ENCODE results near the gene ZNF608. TPM values are rescaled to one million over a fixed set of nuclear protein-coding genes. Genes with fewer than 3 reads are reported as not detected.

Gene ZNF608
- total RNA-seq, result 100 to 1,000 TPM; 138 to 140 TPM
- polyA plus RNA-seq (2013, experiment 1 of 2), result 85.1 TPM
- polyA plus RNA-seq (2013, experiment 2 of 2), result 84.0 TPM
- long read RNA-seq, experiment 1, full-length matches to known transcripts, result 2 of 30 reads
- long read RNA-seq, experiment 1, partial matches to known transcripts, result 17 of 30 reads
- long read RNA-seq, experiment 1, other reads (novel, unspliced or antisense), result 11 of 30 reads
- long read RNA-seq, experiment 2, full-length matches to known transcripts, result 7 of 94 reads
- long read RNA-seq, experiment 2, partial matches to known transcripts, result 42 of 94 reads
- long read RNA-seq, experiment 2, other reads (novel, unspliced or antisense), result 45 of 94 reads
- long read RNA-seq, experiment 3, transcript ZNF608-205 (5 exons, 2,605 nt), result minor isoform, 36 of 112 reads
- long read RNA-seq, experiment 3, transcript ZNF608-209 (5 exons, 2,737 nt), result major isoform, 38 of 112 reads
- long read RNA-seq, experiment 3, partial matches to known transcripts, result 22 of 112 reads
- long read RNA-seq, experiment 3, other reads (novel, unspliced or antisense), result 16 of 112 reads
- long read RNA-seq, experiment 4, transcript ZNF608-209 (5 exons, 2,737 nt), result major isoform, 5 of 39 reads
- long read RNA-seq, experiment 4, partial matches to known transcripts, result 8 of 39 reads
- long read RNA-seq, experiment 4, other reads (novel, unspliced or antisense), result 26 of 39 reads

GRCh38 chr5:124745928-124746915 is at the start of gene ZNF608:
Gene ZNF608 (minus strand): TSS chr5:124746639. CDS start chr5:124744989, 1,650 bp downstream.
- TF ChIP-seq CTCF (conservative IDR thresholded peaks at IDR 0.05), result no peak
- Mint-ChIP-seq H3K9me3 (no peaks in the 10 kb centered on the region), H3K36me3 (ENCODE audit: low read depth) (no peaks in the 10 kb centered on the region), H3K27ac (peak within 1 kb of the TSS; percentile 96), H3K4me3 (no peak within 1 kb of the TSS), H3K4me1 (peaks cover 13% of the 10 kb centered on the region), H3K27me3 (ENCODE audit: insufficient read depth) (no peaks in the 10 kb centered on the region)
- Histone ChIP-seq H3K27ac (ENCODE audit: low read depth, low read length) (peak within 1 kb of the TSS; percentile 98), H3K9ac (ENCODE audit: extremely low read depth, low read length, poor library complexity, severe bottlenecking) (peak within 1 kb of the TSS; percentile 96), H3K27me3 (ENCODE audit: control insufficient read depth, insufficient read depth, low read length, poor library complexity, severe bottlenecking) (no peaks in the 10 kb centered on the region), H3K4me3 (ENCODE audit: low read length) (peak within 1 kb of the TSS; percentile 95), H3K36me3 (ENCODE audit: control insufficient read depth, insufficient read depth, low read length) (peaks cover 6% of the 10 kb centered on the region), H3K9me3 (ENCODE audit: control insufficient read depth, low read length) (peaks cover 4% of the 10 kb centered on the region), H3K4me1 (ENCODE audit: control insufficient read depth, insufficient read depth, low read length) (no peaks in the 10 kb centered on the region)
- DNase-seq, result peak; percentile 78
- 0 to 2% methylated on average over 11 to 18 of the region's 18 CpGs for WGBS, 2 experiments (ENCODE audit: insufficient coverage in 1 of 2, insufficient read length in 1 of 2)

- H3K27ac Mint-ChIP-seq, result no peak overlapping the region
- H3K9ac ChIP-seq (ENCODE audit: extremely low read depth, low read length, poor library complexity, severe bottlenecking), result no peak overlapping the region
- H3K9me3 Mint-ChIP-seq, result no peaks in the 10 kb centered on the region
- no peaks in the 10 kb centered on the region for H3K36me3 Mint-ChIP-seq (ENCODE audit: low read depth)
- no peak overlapping the region for H3K27ac ChIP-seq (ENCODE audit: low read depth, low read length)
- H3K27me3 Mint-ChIP-seq (ENCODE audit: insufficient read depth), result peaks cover 3% of the 10 kb centered on the region
- no peaks in the 10 kb centered on the region for H3K36me3 ChIP-seq (ENCODE audit: control insufficient read depth, insufficient read depth, low read length)
- peaks cover 5% of the 10 kb centered on the region for H3K4me1 Mint-ChIP-seq
- TF ChIP-seq CTCF (conservative IDR thresholded peaks at IDR 0.05), result no peak
- no peaks in the 10 kb centered on the region for H3K27me3 ChIP-seq (ENCODE audit: control insufficient read depth, insufficient read depth, low read length, poor library complexity, severe bottlenecking)
- H3K4me3 Mint-ChIP-seq, result no peak overlapping the region
- WGBS, 2 experiments (ENCODE audit: insufficient coverage in 1 of 2, insufficient read length in 1 of 2), result 79 to 93% methylated on average over 2 to 4 of the region's 4 CpGs
- H3K4me1 ChIP-seq (ENCODE audit: control insufficient read depth, insufficient read depth, low read length), result no peaks in the 10 kb centered on the region
- H3K9me3 ChIP-seq (ENCODE audit: control insufficient read depth, low read length), result no peaks in the 10 kb centered on the region
- H3K4me3 ChIP-seq (ENCODE audit: low read length), result no peak overlapping the region
- no peak for DNase-seq
Observed at GRCh38 chr5:124795829-124796228, 49.4 kb upstream of the ZNF608 start.
